Glutamatergic neuron (in vitro differentiated cells): Measurements from ENCODE around the gene MFRP. TPM values are rescaled to one million over a fixed set of nuclear protein-coding genes. Genes with fewer than 3 reads are reported as not detected.

Source experiments
- DNase-seq: peaks from one replicate; pipeline ENCODE4 v3.0.0; 2022
- H3K27ac Mint-ChIP-seq: one replicate; pipeline ENCODE4 v1.8.0; 2020; ENCODE audit warnings: mild to moderate bottlenecking, mixed read lengths, inconsistent platforms; ENCODE audit not compliant: unreplicated experiment
- H3K27me3 Mint-ChIP-seq: one replicate; pipeline ENCODE4 v1.8.0; 2020; ENCODE audit warnings: mild to moderate bottlenecking, moderate library complexity, mixed read lengths, inconsistent platforms; ENCODE audit not compliant: unreplicated experiment
- H3K36me3 Mint-ChIP-seq: one replicate; pipeline ENCODE4 v1.8.0; 2020; ENCODE audit warnings: mild to moderate bottlenecking, mixed read lengths, inconsistent platforms; ENCODE audit not compliant: unreplicated experiment
- H3K4me1 Mint-ChIP-seq: one replicate; pipeline ENCODE4 v1.8.0; 2020; ENCODE audit warnings: mild to moderate bottlenecking, low read depth, mixed read lengths, inconsistent platforms; ENCODE audit not compliant: unreplicated experiment
- H3K4me3 Mint-ChIP-seq: one replicate; pipeline ENCODE4 v1.8.0; 2020; ENCODE audit warnings: mild to moderate bottlenecking, mixed read lengths, inconsistent platforms; ENCODE audit not compliant: unreplicated experiment
- H3K9me3 Mint-ChIP-seq: one replicate; pipeline ENCODE4 v1.8.0; 2020; ENCODE audit warnings: mild to moderate bottlenecking, moderate library complexity, mixed read lengths, inconsistent platforms; ENCODE audit not compliant: unreplicated experiment
- CTCF ChIP-seq: fragments of 200-600 bp; sonication (generic); IDR thresholded peaks from one replicate; pipeline ENCODE4 v1.5.0; 2021; ENCODE audit not compliant: partially characterized antibody, unreplicated experiment
- total RNA-seq: library from RNA; stranded (reverse); fragmentation: NEBNext Ultra II Directional; extraction: Animal tissue kit (Norgen Biotek cat#: 25700); gene quantifications from one replicate; pipeline ENCODE4 v1.2.1, GENCODE V29; 2021; ENCODE audit not compliant: unreplicated experiment

Gene MFRP
- total RNA-seq, 1 donor from 2014 or later, result not detected

GRCh38 chr11:119369132-119369925, 22.8 kb upstream of the MFRP start:
- Mint-ChIP-seq H3K9me3 (peaks cover 3% of the 10 kb centered on the region), H3K4me3 (peak overlapping the region; percentile 61), H3K27me3 (peaks cover 14% of the 10 kb centered on the region), H3K27ac (no peak overlapping the region), H3K4me1 (peaks cover 40% of the 10 kb centered on the region), H3K36me3 (no peaks in the 10 kb centered on the region)
- TF ChIP-seq CTCF, result no peak
- no peak for DNase-seq

- DNase-seq, result no peak
- peaks cover 40% of the 10 kb centered on the region for H3K4me1 Mint-ChIP-seq
- no peak for TF ChIP-seq CTCF
- no peaks in the 10 kb centered on the region for H3K36me3 Mint-ChIP-seq
- peaks cover 15% of the 10 kb centered on the region for H3K27me3 Mint-ChIP-seq
- H3K27ac Mint-ChIP-seq, result no peak overlapping the region
- H3K9me3 Mint-ChIP-seq, result peaks cover 3% of the 10 kb centered on the region
- H3K4me3 Mint-ChIP-seq, result no peak overlapping the region
Measured at GRCh38 chr11:119368121-119369034, 21.9 kb upstream of the MFRP start.

- H3K9me3 Mint-ChIP-seq, result peaks cover 3% of the 10 kb centered on the region
- H3K27ac Mint-ChIP-seq, result no peak overlapping the region
- H3K4me1 Mint-ChIP-seq, result peaks cover 40% of the 10 kb centered on the region
- no peak for DNase-seq
- no peak overlapping the region for H3K4me3 Mint-ChIP-seq
- no peak for TF ChIP-seq CTCF
- H3K27me3 Mint-ChIP-seq, result peaks cover 16% of the 10 kb centered on the region
- no peaks in the 10 kb centered on the region for H3K36me3 Mint-ChIP-seq
Measured at GRCh38 chr11:119367661-119368120, 21.2 kb upstream of the MFRP start.

GRCh38 chr11:119366690-119367620, 20.4 kb upstream of the MFRP start:
- Mint-ChIP-seq H3K4me3 (no peak overlapping the region), H3K27me3 (peaks cover 19% of the 10 kb centered on the region), H3K9me3 (peaks cover 7% of the 10 kb centered on the region), H3K4me1 (peaks cover 43% of the 10 kb centered on the region), H3K27ac (no peak overlapping the region), H3K36me3 (no peaks in the 10 kb centered on the region)
- no peak for TF ChIP-seq CTCF
- no peak for DNase-seq
